Measurements from ENCODE around the gene TBC1D22A.
"Not testable (repeated sequence)": the region's sequence is repeated elsewhere in the genome, so short reads cannot be mapped to it uniquely, and the experiment has no call there.

TBC1D22A gene

DNA sequence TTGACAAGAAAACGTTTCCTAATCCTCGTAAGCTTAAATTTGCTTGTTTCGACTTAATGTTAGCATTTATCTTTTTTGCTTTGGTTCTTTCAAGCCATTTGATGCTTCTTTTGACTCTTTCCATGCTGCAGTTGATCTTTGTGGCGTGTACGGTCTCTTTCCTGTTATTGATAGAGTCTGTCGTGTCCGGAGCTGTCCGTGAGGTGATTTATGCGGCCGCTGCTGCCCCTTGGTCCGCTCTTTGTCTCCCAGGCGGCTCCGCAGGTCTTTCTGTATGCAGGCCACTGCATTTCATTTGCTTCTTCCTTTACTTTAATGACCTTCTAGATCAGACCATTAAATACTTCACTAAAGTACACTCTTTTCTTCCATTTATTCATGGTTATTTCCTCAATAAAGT is 50.3 kb downstream of the TBC1D22A start:
- DNase-seq (ENCODE audit: low read depth in 2 of 2), result no peak

DNA sequence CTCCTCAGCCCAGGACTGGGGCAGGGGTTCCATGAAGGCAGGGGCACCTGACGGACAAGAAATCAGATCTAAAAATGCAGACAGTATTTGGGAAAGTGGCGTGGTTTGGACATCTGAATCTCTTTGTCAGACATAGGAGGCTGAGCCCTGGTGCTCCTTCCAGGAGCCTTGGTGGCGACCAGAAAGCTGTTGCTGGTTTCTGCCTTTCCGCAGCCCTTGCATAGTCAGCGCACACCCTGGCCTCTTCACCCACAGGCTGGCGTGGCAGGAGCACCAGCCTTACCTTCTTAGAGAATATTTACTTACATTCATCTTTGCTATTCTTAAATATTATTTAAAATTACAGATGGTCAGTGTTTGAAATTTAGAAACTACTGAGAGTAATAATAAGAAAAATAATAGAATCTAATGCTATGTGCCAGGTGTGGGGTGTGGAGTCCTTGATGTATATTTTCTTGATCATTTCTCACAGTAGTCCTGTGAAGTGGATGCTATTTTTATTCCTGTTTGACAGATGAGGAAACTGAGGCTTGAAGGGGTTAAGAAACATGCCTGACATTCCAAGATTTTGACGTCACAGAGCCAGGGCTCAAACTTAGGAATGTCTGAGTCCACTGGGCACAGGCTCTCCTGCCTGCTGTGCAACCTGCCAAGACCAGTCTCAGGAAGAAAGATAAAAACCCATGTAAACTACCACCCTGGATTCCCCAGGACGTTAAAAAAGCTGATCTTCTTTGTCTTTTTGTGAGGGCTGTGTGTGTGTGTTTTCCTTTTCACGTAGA is 51.6 kb downstream of the TBC1D22A start:
- no peak for DNase-seq (ENCODE audit: low read depth in 2 of 2)

GRCh38 chr22:46815132-46815531 is 52.7 kb downstream of the TBC1D22A start:
- no peak for DNase-seq (ENCODE audit: low read depth in 2 of 2)

DNA sequence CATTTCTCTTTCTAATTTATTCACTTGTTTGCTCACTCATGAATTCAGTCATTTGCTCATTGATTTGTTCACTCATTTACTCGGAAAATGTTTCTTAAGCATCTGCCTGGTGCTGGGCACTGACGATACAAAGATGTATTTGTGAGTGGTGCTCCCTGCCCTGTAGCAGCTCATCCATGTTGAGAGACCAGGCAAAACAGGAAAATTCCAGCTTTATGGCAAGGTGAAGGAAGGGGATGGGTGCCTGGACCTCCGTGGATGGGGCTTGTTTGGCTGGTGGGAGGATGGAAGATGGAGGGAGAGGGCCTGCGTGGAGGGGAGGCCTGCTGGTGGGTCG is 53.1 kb downstream of the TBC1D22A start:
- DNase-seq (ENCODE audit: low read depth in 2 of 2), result no peak

GRCh38 chr22:46815896-46816731 is 53.7 kb downstream of the TBC1D22A start:
- DNase-seq (ENCODE audit: low read depth in 2 of 2), result no peak

DNA sequence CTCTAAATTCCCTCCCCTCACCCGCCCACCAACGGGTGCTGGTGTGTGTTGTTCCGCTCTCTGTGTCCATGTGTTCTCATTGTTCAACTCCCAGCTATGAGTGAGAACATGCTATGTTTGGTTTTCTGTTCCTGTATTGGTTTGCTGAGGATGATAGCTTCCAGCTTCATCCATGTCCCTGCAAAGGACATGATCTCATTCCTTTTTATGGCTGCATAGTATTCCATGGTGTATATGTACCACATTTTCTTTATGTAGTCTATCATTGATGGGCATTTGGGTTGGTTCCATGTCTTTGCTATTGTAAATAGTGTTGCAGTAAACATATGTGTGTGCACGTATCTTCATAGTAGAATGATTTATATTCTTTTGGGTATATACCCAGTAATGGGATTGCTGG is 54.9 kb downstream of the TBC1D22A start:
- DNase-seq (ENCODE audit: low read depth in 2 of 2), result not testable (repeated sequence)

DNA sequence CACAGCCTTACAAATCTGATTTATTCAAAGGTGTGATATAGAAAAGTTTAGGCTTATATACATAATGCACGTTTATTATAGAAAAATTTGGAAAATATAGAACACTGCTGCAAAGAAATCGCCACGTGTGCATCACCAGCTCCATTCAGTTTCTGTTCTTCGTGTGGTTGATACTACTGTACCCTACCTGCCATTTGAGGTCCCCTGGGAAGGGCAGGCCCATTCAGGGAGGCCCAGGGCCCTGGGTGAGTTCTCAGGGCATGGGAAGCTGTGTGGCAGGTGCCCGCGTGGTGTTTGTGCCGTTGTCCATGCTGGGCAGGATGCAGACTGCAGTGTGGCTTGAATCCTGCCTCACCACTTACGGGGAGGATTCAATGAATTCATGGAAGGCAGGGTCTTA is 60.8 kb downstream of the TBC1D22A start:
- DNase-seq (ENCODE audit: low read depth in 2 of 2), result no peak

DNA sequence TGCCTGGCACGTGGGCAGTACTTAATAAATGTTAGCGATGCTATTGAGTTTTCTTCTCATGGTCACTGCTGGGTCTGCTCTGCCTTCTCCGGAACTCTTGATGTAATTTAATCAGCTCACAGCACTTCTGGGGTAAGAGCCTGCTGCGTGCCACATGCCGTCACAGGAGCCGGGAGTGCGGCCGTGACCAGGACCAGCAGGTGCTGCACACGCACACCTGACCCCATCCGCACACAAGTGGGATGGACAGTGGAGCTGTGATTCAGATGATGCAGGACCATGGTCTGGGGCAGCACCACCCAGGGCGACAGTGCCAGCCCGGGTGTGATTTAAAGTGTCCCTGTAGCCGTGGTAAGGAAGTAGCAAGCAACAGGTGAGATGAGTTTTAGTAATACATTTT is 61.2 kb downstream of the TBC1D22A start:
- DNase-seq (ENCODE audit: low read depth in 2 of 2), result no peak

DNA sequence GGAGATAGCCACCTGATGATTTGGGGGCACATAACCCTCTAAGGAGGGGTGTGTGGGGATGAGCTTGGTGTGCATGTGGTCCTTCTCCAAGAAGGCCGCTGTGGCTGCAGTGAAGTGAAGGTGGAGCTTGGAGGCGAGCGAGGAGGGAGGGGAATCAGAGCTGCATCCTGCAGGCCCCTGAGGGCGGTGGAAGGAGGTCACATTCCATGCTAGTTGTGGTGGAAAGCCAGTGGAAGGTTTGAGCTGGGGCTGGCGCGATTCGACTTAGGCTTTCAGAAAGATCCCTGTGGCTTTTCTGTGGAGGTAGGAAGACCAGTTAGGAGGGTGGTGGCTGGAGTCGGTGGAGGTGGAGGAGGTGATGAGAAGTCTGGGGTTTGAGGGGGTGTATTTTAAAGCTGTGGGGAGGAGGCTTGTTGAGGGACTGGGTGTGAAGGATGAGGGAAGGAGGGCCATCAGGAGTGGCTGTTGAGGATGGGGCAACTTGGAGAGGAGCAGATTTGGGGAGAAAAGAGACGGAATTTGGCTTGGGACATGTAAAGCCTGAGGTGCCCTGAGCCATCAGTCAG is 62.0 kb downstream of the TBC1D22A start:
- DNase-seq (ENCODE audit: low read depth in 2 of 2), result no peak

GRCh38 chr22:46824980-46825544 is 62.6 kb downstream of the TBC1D22A start:
- DNase-seq (ENCODE audit: low read depth in 2 of 2), result no peak

GRCh38 chr22:46826438-46827135 is 64.1 kb downstream of the TBC1D22A start:
- no peak for DNase-seq (ENCODE audit: low read depth in 2 of 2)

DNA sequence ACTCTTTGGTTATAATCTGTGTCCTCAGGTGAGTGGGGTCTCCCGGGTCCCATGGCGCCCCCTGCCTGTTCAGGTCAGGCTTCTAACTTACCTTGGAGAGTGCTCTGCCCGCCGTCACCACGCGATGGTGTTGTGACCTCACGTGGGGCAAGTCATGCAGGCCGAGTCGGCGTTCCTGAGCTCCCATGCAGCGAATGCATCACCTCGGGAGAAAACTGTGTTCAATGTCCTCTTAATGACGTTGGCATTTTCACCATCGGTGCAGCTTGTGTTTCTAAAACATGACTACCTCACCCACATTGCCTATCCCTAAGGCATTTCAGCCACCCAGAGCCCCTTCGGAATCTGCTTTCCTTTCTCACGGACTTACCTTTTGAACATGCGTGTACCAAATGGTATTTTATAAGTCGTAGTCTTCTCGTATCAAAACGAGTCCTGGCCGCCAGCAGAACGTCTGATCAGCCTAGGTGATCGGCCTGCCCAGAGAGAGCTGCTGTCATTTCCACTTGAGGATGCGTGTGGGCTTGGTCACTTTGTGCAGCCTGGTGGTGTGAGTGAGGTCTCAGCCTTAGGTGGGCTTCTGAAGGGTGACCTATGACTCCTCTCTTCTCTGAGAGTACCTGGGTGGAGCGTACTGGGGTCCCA is 64.8 kb downstream of the TBC1D22A start:
- DNase-seq (ENCODE audit: low read depth in 2 of 2), result no peak

- no peak for DNase-seq (ENCODE audit: low read depth in 2 of 2)
Observed at GRCh38 chr22:46827781-46828180, 65.3 kb downstream of the TBC1D22A start.

GRCh38 chr22:46828323-46828900 is 66.0 kb downstream of the TBC1D22A start:
- DNase-seq (ENCODE audit: low read depth in 2 of 2), result no peak

DNA sequence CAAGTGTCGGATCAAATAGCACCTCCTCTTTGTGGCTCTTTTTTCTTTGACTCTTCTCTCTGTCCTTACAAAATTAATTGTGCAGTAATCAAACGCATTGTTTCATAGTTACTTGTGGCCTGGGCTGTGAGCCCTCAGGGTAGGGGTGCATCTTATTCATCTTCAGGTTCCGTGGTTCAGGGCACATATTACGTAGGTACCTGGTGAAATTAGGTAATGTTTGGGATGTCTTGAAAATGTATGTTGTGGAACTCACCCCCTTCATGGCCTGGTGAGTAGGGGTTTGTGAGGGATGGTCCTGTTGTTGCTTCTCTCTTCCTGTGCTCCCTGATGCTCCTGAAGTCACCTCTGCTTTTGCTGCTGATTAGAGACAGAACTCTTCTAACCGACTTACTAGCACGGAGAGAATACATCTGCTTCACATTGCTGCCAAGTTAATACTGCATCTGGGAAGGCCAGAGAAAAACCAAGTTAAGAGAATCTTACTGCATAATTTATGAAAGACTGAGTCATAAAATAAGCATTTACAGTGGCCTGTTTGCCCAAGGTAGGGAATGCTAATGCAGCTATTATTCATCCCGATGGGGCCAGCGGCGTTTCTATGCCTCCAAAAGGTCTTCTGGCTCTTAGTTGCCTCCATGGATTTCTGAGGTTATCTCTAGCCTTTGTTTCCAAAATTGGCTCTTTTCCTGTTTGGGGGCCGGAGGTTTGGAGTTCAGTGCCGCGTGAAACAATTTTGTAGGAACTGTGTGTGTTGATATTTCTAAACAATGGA is 66.9 kb downstream of the TBC1D22A start:
- no peak for DNase-seq (ENCODE audit: low read depth in 2 of 2)

DNA sequence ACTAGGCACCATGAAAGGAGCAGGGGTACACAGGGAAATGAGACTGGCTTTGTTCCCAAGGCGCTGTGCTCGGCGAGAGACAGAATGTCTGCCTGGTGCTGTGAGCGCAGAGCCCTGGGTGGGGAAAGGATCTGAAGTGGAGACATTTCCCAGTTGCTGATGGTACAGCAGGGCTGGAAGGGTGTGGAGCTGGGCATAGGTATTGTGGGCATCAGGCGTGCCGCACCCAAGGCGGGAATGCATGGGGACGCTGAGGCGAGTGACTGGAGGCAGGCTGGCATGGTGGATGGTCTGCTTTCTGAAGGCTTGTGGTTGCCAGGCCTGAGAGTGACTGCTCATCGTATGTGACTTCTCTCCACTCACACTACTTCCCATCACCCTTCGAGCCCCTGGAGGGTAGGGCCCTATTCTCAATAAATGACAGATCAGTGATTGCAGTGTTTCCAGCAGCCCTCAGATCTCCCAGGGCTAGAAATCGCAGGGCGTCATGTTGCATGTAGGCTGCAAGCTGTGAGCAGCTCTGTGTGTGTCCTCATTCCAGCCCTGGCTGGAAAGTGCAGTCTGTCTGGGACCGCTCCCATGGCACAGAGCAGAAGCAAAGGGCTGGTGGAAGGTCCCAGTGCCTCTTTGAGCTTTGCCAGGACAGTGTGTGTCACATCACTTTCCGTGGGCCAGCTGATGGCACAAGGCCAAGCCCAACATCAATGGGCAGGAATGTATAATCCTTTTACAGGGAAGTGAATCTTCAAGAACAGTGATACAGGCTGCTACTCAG is 67.7 kb downstream of the TBC1D22A start:
- no peak for DNase-seq (ENCODE audit: low read depth in 2 of 2)

DNA sequence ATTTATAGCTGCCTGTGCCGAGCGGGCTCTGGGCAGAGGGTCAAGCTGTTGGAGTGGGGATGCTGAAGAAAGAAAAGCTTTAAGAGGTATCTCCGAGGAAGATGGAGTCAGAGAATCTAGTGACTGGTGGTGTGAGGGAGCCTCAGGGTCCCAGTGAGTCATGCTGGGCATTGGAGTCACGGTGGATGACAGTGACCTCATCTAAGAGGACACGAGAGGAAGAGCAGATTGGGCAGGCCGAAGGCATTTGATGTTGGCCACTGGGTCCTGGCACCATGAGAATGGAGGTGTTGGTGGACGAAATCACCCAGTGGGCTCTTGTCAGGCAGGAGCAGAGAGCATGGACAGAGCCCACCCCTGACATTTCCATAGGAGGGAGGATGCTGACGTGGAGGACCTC is 68.4 kb downstream of the TBC1D22A start:
- no peak for DNase-seq (ENCODE audit: low read depth in 2 of 2)

DNA sequence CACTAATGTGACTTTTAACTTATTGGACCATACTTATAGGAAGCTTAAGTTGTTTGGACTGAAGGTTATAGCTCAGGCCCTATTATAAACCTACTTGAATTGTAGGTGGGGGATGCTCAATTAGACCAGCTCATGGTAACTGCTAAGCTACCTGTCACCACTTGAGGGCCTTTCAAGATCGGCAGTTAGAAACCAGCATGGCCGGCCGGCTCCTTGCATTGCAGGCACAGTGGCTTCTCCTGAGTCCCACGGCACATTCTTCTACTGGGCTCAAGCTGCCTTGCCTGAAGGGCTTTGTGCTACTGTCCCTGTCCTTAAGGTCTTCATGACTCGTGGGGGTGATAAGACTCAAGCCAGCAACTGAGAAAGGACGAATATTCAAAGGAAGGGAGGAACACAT is 70.8 kb downstream of the TBC1D22A start:
- DNase-seq (ENCODE audit: low read depth in 2 of 2), result no peak

- DNase-seq (ENCODE audit: low read depth in 2 of 2), result no peak
Observed at GRCh38 chr22:46834021-46834737, 71.7 kb downstream of the TBC1D22A start.
